ENCODE data around the gene S100PBP. TPM values are rescaled to one million over a fixed set of nuclear protein-coding genes. Genes with fewer than 3 reads are reported as not detected.

The S100PBP gene
- total RNA-seq, 1 donor from 2014 or later, result 40.1 TPM

GRCh38 chr1:32907435-32907834 lies 90.0 kb downstream of the S100PBP start:
- no peak for DNase-seq
- peaks cover 2% of the 10 kb centered on the region for H3K4me1 Mint-ChIP-seq (ENCODE audit: low read depth, unreplicated experiment)
- no peak overlapping the region for H3K27ac Mint-ChIP-seq (ENCODE audit: unreplicated experiment)
- H3K4me3 Mint-ChIP-seq (ENCODE audit: unreplicated experiment), result no peak overlapping the region
- TF ChIP-seq CTCF (IDR thresholded peaks at IDR 0.05; ENCODE audit: partially characterized antibody, unreplicated experiment), result no peak
- H3K27me3 Mint-ChIP-seq (ENCODE audit: unreplicated experiment), result peaks cover 5% of the 10 kb centered on the region
- peaks cover 2% of the 10 kb centered on the region for H3K9me3 Mint-ChIP-seq (ENCODE audit: unreplicated experiment)
- no peaks in the 10 kb centered on the region for H3K36me3 Mint-ChIP-seq (ENCODE audit: unreplicated experiment)

Other genes with a start within 250 kb of the S100PBP start
- 63.4 TPM for gene ZBTB8OS, start 167.1 kb upstream of the S100PBP start, total RNA-seq (ENCODE audit: unreplicated experiment)
- gene RBBP4, start 166.4 kb upstream of the S100PBP start, total RNA-seq (ENCODE audit: unreplicated experiment), result 332 TPM
- 1.1 TPM for gene SYNC, start 114.9 kb upstream of the S100PBP start, total RNA-seq (ENCODE audit: unreplicated experiment)
- gene YARS1, start 295 bp upstream of the S100PBP start, total RNA-seq (ENCODE audit: unreplicated experiment), result 197 TPM
- 743 TPM for gene FNDC5, start 53.3 kb downstream of the S100PBP start, total RNA-seq (ENCODE audit: unreplicated experiment)
- 156 TPM for gene HPCA, start 68.8 kb downstream of the S100PBP start, total RNA-seq (ENCODE audit: unreplicated experiment)
- gene TMEM54, start 83.7 kb downstream of the S100PBP start, total RNA-seq (ENCODE audit: unreplicated experiment), result 9.9 TPM
- gene RNF19B, start 147.2 kb downstream of the S100PBP start, total RNA-seq (ENCODE audit: unreplicated experiment), result 18.7 TPM
- gene AK2, start 219.2 kb downstream of the S100PBP start, total RNA-seq (ENCODE audit: unreplicated experiment), result 52.7 TPM

Measured in glutamatergic neuron (in vitro differentiated cells).